ENCODE data around the gene HOXD12.

Gene HOXD12

DNA sequence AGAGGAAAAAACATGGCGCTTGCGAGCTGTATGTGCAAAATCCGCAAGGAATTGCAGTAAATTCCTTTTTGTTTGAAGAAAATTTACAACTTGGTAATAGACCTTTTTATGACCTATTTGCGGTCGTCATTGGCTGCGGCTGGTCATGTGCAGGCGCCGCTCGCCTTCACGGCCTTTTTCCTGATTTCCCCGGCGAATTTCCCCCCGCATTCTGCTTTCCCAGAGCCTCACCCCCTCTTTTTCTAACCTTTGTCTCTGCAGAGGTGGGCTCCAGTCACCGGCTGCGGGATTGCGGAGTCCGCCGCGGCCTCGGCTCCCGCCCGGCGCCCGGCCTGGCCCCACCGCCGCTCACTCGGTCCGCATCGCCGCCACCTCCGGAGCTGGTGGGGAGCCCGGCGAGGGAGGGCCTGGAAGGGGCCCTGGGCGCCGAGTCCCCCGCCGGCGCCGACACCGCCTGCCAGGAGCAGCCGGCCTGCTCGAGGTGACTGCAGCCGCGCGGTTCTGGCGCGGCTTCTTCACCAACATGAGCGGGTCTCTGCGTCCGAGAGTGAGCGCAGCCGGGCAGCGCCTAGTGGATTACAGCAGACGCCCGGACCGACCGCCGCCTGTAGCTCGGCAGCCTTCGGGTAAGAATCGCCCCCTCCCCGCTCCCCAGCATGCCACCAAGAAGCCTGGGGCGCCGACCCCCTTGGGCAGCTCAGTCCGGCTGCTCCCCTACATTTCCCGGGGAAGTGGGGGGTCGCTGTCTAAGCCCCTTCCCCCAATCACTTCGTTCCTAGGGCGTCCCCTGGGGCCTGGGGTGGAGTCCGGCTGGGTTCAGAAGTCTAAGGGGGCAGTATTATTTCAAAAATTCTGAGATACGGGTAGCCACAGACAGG is 37.0 kb downstream of the HOXD12 start:
- DNase-seq: peak; percentile 25

GRCh38 chr2:176137252-176137580 is 37.6 kb downstream of the HOXD12 start:
- no peak for DNase-seq

DNA sequence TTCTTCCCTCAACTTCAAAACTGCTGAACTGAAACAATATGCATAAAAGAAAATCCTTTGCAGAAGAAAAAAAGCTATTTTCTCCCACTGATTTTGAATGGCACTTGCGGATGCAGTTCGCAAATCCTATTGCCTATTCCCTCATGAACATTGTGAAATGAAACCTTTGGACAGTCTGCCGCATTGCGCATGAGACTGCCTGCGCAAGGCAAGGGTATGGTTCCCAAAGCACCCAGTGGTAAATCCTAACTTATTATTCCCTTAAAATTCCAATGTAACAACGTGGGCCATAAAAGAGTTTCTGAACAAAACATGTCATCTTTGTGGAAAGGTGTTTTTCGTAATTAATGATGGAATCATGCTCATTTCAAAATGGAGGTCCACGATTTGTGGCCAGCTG is 38.3 kb downstream of the HOXD12 start:
- DNase-seq: no peak

DNA sequence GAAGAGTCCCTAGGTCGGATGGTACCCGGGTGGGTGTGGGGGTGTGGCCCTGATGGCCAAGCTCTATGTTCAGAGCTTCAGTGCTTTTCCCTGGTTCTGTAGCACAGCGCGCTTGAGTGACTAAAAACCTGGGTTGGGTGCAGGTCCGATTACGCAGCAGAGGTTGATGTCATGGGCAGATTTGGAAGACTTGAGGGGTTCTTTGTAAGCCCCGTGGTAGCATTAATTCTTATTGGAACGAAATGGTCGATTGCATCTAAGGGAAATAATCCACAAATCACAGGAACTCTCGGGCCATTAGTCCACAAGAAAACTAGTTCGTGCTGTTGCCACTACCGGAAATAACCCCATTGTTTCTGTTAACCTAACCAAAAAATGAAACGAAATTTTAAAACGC is 38.9 kb downstream of the HOXD12 start:
- DNase-seq: no peak

DNA sequence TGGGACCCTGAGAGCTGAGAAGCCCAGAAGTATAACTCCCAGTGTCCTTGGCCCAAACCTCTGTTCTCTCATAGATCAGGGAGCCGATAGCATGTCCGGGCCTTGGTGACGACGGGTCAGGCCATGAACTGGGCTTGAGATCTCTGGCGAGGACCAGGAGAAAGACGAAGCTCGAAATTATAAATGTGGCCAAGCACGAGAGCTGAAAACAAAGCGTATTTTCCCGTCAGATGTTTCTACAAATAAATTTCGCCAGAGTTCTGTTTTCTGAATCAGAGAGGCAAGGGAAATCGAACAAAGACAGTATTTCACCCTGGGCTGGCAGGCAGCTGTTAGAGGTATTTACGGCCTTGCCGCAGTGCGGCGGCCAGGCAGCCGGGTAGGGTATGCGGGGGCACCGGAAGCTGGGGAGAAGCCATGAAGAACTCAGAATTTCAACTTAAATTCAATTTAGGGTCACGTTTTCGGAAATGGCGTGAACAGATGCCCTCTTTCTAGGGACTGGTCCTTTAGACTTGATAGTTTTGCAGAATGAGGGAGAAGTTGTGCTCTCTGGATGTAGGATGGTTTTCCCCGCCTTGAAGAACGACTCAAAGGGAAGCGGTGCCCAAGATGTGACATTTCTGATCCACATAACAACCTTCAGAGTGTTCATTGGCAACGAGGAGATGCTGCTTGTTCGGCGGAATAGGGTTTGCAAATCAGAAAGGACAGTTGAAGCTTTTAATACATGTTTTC is 39.5 kb downstream of the HOXD12 start:
- no peak for DNase-seq

DNA sequence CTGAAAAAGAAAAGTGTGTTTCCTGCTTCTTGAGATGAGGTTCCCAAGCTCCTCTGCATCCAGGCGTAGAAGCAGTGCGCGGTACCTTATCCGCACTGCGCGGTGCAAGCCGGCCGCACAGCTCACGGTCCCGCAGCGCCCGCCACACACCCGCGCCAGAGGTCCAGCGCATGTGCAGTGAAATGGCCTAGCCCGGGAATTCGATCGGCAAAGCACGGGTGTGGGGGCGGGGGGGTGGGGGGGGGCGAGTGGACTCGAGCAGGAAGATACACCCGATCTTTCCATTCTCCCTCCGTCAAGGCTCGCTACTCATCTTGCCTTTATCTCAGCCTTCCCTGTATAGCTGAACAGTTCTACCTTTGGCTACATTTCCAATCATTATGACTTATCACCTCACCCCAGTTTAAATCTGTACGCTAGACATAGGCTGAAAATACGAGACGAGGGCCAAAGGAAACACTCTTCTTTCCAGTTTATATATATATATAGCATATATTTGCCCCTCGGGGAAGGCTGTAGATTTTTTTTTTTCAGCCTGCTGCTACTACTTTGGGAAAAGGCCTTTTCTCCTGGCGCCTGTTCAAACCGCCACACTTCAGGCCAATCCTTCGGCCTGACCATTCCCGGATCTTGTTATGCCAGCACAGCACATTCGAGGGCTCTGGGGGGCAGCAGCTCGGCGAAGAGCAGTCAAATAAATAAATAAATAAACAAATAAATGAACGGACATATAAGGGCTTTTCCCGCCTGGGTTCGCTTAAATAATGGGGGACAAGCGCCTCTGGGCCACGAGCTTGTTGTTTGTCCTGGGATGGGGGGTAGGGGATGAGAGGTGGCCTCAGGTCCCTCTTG is 40.3 kb downstream of the HOXD12 start:
- no peak for DNase-seq

GRCh38 chr2:176140513-176141317 is 41.1 kb downstream of the HOXD12 start:
- peak; percentile 93 for DNase-seq

DNA sequence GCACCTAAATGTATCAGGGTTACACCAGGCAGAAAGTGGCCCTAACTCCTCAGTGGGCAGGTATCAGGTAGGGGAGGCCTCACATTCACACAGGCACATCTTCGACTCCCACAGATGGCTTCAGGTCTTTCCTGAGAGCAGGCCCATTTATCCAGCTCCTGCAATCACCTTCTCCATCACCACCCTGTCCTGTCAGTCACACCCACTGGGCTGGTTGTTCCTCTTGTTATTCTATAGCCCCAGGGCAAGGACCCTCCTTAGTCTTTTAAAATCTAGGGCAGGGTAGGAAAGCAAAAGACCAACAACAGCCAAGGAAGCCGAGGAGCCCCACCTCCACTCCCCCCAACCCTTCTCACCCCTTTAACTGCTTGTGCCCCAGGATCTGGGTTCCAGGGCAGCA is 42.7 kb downstream of the HOXD12 start:
- no peak for DNase-seq

GRCh38 chr2:176145085-176145969 is 45.7 kb downstream of the HOXD12 start:
- DNase-seq: no peak

GRCh38 chr2:176146101-176146500 is 46.5 kb downstream of the HOXD12 start:
- DNase-seq: no peak

- no peak for DNase-seq
Measured at GRCh38 chr2:176146645-176147044, 47.0 kb downstream of the HOXD12 start.

DNA sequence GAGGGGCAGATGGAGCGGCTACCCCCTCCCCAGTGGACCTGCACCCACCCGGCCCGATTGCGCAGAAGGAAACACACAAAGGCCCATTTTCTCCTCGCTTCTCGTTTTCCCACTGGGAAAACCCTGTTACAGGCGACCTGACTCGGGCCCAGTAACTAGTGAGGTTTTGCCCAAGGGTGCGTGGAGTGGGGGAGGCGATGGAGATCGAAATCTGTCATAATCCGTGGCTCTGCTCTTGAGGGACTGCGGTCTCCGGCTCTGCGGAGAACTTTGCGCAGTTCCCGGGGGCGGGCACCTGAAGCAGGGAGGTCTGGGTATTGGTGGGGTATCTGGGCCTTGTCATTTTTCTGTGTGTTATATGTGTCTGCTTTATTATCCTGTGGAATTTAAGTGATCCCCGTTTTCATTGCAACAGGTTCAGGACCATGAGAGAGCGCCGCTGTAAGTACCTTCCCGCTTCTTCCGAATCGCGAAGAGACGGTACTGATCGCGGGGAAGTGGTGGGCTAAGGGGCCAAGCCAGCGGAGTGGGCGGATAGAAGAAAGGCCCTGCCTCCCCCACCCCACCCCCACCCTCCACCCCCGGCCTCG is 47.7 kb downstream of the HOXD12 start:
- DNase-seq: no peak

- no peak for DNase-seq
Measured at GRCh38 chr2:176147800-176148496, 48.4 kb downstream of the HOXD12 start.

DNA sequence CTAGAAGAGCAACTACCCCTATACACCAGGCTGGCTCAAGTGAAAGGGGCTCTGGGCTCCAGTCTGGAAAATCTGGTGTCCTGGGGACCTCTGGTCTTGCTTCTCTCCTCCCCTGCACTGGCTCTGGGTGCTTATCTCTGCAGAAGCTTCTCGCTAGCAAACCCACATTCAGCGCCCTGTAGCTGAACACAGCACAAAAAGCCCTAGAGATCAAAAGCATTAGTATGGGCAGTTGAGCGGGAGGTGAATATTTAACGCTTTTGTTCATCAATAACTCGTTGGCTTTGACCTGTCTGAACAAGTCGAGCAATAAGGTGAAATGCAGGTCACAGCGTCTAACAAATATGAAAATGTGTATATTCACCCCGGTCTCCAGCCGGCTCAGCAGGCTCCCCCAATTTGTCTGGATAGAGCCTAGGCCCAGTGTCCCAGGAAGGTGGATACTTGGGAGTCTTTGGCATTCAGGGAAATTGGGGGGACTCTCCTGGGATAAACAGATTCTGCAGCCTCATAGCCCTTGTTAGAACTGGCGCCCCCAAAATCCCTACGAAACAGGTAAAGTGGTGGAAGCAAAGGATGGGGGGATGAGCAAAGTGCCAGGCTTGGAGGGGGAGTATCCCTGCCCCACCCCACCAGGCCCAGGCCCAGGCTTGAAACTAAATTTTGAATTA is 49.3 kb downstream of the HOXD12 start:
- no peak for DNase-seq

GRCh38 chr2:176149481-176149938 is 49.9 kb downstream of the HOXD12 start:
- DNase-seq: no peak

DNA sequence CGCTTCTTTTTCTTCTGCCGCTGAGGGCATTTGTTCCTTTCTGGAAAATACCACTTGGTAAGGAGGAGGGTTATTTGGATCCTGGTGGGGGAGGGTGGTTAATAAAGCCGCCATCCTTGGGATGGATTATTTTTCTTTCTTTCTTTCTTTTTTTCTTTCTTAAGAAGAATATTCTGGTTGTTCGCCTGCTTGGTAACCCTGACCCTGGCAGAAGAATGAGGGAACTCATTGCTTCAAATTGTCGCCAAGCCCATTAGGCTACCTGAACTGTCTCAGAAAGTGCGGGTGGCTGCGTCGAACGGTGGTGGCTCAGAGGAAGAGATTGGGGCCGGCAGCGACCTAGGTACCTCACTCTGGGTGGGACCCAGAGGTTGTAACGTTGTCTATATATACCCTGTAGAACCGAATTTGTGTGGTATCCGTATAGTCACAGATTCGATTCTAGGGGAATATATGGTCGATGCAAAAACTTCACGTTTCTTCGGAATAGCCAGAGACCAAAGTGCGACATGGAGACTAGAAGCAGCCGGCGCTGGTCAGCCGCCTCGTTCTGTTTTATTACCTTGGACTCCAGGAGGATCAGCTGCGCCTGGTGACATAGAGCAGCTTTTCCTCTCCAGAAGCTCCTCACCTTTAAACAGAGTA is 50.5 kb downstream of the HOXD12 start:
- no peak for DNase-seq

- DNase-seq: no peak
Measured at GRCh38 chr2:176150584-176151441, 51.2 kb downstream of the HOXD12 start.

Measured in OCI-M1 (cell line).